ENCODE results near the gene C15orf39. TPM values are rescaled to one million over a fixed set of nuclear protein-coding genes. Genes with fewer than 3 reads are reported as not detected.

Gene C15orf39
- total RNA-seq, 1 donor from 2014 or later, result 132 TPM

- TF ChIP-seq, protein P1, sequence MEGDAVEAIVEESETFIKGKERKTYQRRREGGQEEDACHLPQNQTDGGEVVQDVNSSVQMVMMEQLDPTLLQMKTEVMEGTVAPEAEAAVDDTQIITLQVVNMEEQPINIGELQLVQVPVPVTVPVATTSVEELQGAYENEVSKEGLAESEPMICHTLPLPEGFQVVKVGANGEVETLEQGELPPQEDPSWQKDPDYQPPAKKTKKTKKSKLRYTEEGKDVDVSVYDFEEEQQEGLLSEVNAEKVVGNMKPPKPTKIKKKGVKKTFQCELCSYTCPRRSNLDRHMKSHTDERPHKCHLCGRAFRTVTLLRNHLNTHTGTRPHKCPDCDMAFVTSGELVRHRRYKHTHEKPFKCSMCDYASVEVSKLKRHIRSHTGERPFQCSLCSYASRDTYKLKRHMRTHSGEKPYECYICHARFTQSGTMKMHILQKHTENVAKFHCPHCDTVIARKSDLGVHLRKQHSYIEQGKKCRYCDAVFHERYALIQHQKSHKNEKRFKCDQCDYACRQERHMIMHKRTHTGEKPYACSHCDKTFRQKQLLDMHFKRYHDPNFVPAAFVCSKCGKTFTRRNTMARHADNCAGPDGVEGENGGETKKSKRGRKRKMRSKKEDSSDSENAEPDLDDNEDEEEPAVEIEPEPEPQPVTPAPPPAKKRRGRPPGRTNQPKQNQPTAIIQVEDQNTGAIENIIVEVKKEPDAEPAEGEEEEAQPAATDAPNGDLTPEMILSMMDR (IDR thresholded peaks at IDR 0.05; ENCODE audit: unreplicated experiment), result no peak
Observed at GRCh38 chr15:75210811-75211230, 9.1 kb downstream of the C15orf39 start.

GRCh38 chr15:75211436-75212199 is 9.9 kb downstream of the C15orf39 start:
- Mint-ChIP-seq H3K4me3 (ENCODE audit: unreplicated experiment) (peak overlapping the region; percentile 74), H3K9me3 (ENCODE audit: unreplicated experiment) (no peaks in the 10 kb centered on the region), H3K36me3 (ENCODE audit: low read depth, unreplicated experiment) (peaks cover 30% of the 10 kb centered on the region), H3K27ac (ENCODE audit: unreplicated experiment) (peak overlapping the region; percentile 48), H3K4me1 (ENCODE audit: unreplicated experiment) (peaks cover 48% of the 10 kb centered on the region), H3K27me3 (ENCODE audit: unreplicated experiment) (peaks cover 18% of the 10 kb centered on the region)
- DNase-seq (ENCODE audit: low spot score), result no peak
- TF ChIP-seq, protein P1 (IDR thresholded peaks at IDR 0.05; ENCODE audit: unreplicated experiment), result no peak

More at GRCh38 chr15:75210811-75211230, 9.1 kb downstream of the C15orf39 start:
- Mint-ChIP-seq H3K27ac (ENCODE audit: unreplicated experiment) (no peak overlapping the region), H3K9me3 (ENCODE audit: unreplicated experiment) (no peaks in the 10 kb centered on the region), H3K4me1 (ENCODE audit: unreplicated experiment) (peaks cover 47% of the 10 kb centered on the region), H3K27me3 (ENCODE audit: unreplicated experiment) (peaks cover 17% of the 10 kb centered on the region), H3K36me3 (ENCODE audit: low read depth, unreplicated experiment) (peaks cover 30% of the 10 kb centered on the region), H3K4me3 (ENCODE audit: unreplicated experiment) (peak overlapping the region; percentile 31)
- DNase-seq (ENCODE audit: low spot score), result no peak

- H3K27ac Mint-ChIP-seq (ENCODE audit: unreplicated experiment), result peak overlapping the region; percentile 48
- TF ChIP-seq, protein P1 (IDR thresholded peaks at IDR 0.05; ENCODE audit: unreplicated experiment), result no peak
- H3K27me3 Mint-ChIP-seq (ENCODE audit: unreplicated experiment), result peaks cover 20% of the 10 kb centered on the region
- peak overlapping the region; percentile 74 for H3K4me3 Mint-ChIP-seq (ENCODE audit: unreplicated experiment)
- peaks cover 45% of the 10 kb centered on the region for H3K4me1 Mint-ChIP-seq (ENCODE audit: unreplicated experiment)
- no peaks in the 10 kb centered on the region for H3K9me3 Mint-ChIP-seq (ENCODE audit: unreplicated experiment)
- H3K36me3 Mint-ChIP-seq (ENCODE audit: low read depth, unreplicated experiment), result peaks cover 26% of the 10 kb centered on the region
- no peak for DNase-seq (ENCODE audit: low spot score)
Observed at GRCh38 chr15:75212200-75212858, 10.6 kb downstream of the C15orf39 start.

- Mint-ChIP-seq H3K36me3 (ENCODE audit: low read depth, unreplicated experiment) (peaks cover 23% of the 10 kb centered on the region), H3K4me3 (ENCODE audit: unreplicated experiment) (no peak overlapping the region), H3K27ac (ENCODE audit: unreplicated experiment) (no peak overlapping the region), H3K9me3 (ENCODE audit: unreplicated experiment) (no peaks in the 10 kb centered on the region), H3K4me1 (ENCODE audit: unreplicated experiment) (peaks cover 40% of the 10 kb centered on the region), H3K27me3 (ENCODE audit: unreplicated experiment) (peaks cover 25% of the 10 kb centered on the region)
- TF ChIP-seq, protein P1 (IDR thresholded peaks at IDR 0.05; ENCODE audit: unreplicated experiment), result no peak
- DNase-seq (ENCODE audit: low spot score), result no peak
Observed at GRCh38 chr15:75213212-75213767, 11.6 kb downstream of the C15orf39 start.
